ENCODE data around the gene TMEM63A.
"Not testable (repeated sequence)": the region's sequence is repeated elsewhere in the genome, so short reads cannot be mapped to it uniquely, and the experiment has no call there.

TMEM63A gene

GRCh38 chr1:225908013-225908640, 25.9 kb upstream of the TMEM63A start:
- no peak for DNase-seq

- no peak for DNase-seq
These were observed 25.2 kb upstream of the TMEM63A start for GRCh38 chr1:225907341-225907740.

DNA sequence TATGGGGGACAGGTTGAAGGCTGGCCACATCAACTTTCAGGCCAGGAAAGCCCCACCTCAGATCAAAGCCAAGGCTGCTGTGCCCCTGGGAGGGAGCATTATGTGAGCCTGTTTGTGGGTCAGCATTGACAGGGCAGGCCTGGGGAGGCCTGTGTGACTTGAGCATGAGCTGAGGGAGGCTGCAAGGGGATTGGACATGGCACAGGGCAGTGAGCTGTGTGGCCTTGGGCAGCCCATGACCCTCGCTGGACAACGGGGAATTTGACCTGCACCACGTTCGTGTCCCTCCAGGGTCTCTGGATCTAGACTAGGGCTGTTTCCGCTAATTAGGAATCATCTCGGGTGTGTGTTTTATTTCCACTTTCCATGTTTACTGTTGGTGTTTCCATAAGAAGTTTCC, 24.3 kb upstream of the TMEM63A start:
- no peak for DNase-seq

- no peak for DNase-seq
These were observed 21.4 kb upstream of the TMEM63A start for GRCh38 chr1:225903623-225904022.

DNA sequence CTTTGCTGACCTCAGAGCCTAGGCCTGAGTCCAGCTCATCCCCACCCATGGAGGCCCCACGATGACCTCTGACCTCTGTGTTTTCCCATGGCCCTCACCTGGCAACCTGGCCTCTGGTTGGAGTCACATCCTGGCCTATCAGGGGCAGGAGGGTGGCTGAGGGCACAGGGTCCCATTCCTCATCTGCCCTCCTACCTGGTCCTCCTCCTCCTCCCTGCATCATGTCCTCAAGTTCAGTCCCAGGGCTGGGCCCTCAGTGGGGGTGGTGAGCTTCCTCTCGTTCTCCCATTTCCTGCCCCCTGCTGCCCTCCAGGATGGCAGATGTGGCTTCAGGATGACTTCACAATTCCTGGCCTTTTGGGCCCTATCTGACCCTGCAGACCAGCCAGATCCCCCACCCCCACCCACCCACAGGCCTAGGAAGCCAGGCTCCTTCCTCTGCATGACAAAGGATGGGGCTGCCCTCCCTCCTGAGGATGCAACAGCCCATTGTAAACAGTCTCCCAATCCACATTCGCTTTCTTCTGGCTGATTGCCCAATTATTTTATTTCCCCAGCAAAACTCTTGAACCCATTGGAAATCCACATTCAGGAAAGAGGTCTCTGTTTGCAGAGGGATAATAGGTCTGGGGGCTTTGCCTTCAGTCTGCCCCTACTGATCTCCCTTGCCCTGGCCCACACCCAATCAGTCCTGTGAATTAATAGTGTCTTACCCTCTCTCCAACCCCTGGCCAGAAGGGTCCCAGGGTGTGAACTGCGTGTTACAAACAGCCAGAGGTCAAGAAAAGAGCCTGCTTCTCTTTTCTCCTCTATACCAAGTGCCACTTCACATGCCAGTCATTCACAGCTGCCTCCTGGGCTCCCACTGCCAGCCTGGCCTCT, 17.1 kb upstream of the TMEM63A start:
- DNase-seq: no peak

DNA sequence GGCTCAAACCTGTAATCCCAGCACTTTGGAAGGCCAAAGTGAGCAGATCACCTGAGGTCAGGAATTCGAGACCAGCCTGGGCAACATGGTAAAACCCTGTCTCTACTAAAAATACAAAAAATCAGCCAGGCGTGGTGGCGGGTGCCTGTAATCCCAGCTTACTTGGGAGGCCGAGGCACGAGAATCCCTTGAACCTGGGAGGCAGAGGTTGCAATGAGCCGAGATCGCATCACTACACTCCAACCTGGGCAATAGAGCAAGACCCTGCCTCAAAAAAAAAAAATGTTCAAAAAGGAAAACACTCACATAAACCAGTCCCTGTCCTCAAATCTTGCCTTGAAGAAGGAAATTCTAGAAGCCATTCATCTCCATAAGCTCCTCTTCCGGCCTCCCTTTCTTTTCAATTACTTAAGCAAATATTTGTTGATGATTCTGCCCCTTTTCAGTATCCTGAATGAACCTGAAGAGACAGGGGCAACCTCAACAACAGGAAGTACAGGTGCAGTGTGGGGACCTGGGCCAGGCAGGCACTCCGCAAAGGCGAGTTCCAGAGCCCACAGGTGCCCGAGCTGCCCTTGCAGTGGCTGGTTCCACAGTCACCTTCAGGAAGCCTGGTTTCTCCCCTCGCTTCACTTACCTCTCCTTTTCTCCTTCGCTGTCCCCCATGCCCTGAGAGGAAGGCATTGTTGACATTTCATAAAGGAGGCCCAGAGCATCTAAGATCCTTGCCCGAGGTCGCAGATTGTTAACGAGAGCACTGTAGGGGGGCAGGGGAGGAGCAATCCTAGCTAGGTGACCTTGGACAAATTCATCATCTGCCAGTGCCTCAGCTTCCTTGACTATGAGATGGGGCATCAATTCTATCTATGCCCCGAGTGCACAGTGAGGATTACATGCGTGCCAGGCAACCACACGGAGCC, 15.7 kb upstream of the TMEM63A start:
- DNase-seq: no peak

- no peak for DNase-seq
These were observed 14.9 kb upstream of the TMEM63A start for GRCh38 chr1:225896937-225897549.

DNA sequence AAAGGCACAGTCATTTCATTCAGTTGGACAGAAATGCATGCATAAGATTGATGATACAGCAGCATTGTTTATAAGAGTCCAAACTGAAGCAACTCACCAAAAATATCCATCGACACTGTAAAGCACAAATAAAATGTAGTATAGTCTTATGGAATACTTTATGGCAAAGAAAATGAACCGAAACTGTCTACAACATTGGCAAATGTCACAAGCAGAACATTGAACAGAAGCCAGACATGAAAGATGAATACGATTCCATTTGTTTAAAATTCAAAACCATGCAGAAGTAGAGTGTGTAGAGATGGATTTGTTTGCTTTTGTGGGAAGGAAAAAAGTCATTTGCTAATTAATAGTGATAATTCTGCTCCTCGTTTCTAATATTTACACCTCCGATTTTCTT, 14.3 kb upstream of the TMEM63A start:
- no peak for DNase-seq

GRCh38 chr1:225892307-225892706, 10.1 kb upstream of the TMEM63A start:
- DNase-seq: no peak

DNA sequence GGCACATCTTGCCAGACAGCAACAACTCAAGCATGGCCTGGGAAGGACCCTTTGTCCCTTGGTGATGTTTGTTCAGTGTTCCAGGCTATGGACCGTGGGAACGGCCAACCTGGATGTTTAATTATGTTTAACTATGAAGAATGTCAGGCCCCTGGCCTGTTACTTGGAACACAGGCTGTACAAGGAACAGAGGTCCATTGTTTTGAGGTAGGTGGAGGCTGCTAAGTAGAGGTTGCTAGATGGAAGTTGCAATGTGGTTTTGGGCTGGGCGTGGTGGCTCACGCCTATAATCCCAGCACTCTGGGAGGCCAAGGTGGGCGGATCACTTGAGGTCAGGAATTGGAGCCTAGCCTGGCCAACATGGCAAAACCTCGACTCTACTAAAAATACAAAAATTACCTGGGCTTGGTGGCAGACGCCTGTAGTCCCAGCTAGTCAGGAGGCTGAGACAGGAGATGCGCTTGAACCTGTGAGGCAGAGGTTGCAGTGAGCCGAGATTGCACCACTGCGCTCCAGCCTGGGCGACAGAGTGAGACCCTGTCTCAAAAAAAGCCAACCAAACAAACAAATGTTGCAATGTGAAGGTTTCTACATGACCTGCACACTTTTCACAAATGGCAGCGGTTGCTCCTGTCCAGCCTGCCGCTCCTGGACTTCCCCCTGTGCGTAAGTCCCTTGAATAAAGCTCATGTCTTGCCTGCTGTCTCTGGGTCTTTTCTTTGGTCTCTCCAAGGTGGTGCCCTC, 9.2 kb upstream of the TMEM63A start:
- DNase-seq: no peak

GRCh38 chr1:225890346-225891228, 8.4 kb upstream of the TMEM63A start:
- DNase-seq: no peak

- DNase-seq: no peak
These were observed 7.6 kb upstream of the TMEM63A start for GRCh38 chr1:225889743-225890142.

DNA sequence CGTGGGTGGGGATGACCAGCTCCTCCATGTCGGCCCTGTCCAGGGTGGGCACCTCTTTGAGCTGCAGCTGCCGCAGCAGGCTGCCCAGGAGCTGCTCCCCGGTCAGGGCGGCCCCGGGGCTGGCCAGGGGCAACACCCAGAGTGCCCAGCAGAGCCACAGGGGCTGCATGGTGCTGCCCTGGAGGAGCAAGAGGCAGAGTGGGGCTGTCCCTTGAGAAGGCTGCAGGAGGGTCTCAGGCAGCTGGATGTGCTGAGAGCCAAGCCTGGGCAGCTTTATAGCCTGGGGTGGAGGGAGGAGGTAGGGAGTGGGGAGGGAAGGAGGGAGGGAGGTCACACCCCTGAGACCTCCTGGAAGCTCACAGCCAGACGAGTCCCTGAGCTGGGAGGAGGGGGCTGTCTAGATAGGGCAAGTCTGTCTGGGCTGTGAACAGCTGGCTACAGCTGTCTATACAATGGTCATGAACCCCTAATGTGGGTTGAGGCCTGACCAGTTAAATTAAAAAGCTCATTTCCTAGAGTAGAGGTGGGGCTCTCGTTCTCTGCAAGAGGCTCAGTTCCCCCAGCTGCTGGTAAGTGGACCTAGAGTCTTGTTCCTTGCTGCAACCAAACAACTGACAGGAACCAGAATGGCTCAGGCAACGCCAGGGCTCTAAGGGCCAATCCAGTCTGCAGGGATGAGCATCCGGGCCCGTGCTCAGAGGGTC, 6.9 kb upstream of the TMEM63A start, which contains the start of gene LEFTY1:
Gene LEFTY1, minus strand, starts transcription at position 249 of the 704 bp plus-strand sequence. Its CDS starts 80 bp downstream, at position 169.
- no peak for DNase-seq

DNA sequence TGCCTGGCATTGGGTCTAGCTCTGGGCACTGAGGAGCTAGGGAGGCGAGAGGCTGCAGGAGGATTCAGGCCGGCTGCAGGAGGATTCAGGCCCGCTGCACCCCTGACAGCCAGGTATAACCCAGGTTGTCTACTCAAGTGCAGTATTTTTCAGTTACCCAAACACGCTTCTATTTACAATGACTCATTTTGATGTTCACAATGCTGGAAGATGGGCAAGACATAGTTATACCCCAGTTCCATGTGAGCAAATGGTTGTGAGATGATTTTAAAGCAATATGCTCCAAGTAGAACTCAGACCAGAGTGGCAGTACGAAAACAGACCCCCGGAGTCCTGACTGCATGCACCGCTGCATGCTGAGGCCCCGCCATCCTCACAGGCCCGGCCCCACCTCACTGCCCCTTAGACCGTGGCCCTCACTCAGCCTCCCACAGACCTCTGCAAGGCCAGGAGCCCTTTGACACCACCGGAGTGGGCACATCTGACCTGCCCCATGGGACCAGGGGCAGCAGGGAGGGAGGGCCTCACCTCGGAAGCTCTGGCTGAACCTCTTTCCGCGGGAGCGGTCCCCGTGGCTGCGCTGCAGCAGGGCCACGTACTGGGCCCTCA, 6.2 kb upstream of the TMEM63A start:
- DNase-seq: no peak

GRCh38 chr1:225887554-225888288, 5.5 kb upstream of the TMEM63A start:
- DNase-seq: not testable (repeated sequence)

- DNase-seq: no peak
These were observed 4.8 kb upstream of the TMEM63A start for GRCh38 chr1:225887030-225887314.

- no peak for DNase-seq
These were observed 4.2 kb upstream of the TMEM63A start for GRCh38 chr1:225886159-225887029.

DNA sequence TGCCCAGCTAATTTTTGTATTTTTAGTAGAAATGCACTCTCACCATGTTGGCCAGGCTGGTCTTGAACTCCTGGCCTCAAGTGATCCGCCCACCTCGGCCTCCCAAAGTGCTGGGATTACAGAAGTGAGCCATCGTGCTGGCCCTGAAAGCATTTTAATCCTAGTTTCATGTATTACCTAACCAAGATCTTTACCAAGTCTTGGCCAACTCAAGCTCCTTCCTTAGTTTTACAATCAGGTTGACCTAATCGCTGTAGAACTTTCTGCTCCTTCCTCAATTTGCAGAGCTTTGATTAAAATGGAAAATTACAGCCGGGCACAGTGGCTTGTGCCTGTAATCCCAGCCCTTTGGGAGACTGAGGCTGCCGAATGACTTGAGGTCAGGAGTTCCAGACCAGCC, 3.2 kb upstream of the TMEM63A start:
- no peak for DNase-seq

Data from 8988T (cell line).